IPS DF 6.9 (cell line): ENCODE measurements around the gene MTERF1.

Source experiments
- DNase-seq: peaks from one replicate; pipeline ENCODE4 v3.0.0-alpha.2; 2013; ENCODE audit warnings: low read depth, low spot score
- H3K27ac ChIP-seq: one replicate; pipeline ENCODE4 v1.5.1; 2013; ENCODE audit warnings: low read length, control low read depth
- H3K27me3 ChIP-seq: 2 replicates; pipeline ENCODE4 v1.6.1; 2013; ENCODE audit warnings: mild to moderate bottlenecking, low read length; ENCODE audit not compliant: control insufficient read depth, insufficient read depth
- H3K36me3 ChIP-seq: 2 replicates; pipeline ENCODE4 v1.6.1; 2013; ENCODE audit warnings: low read length; ENCODE audit not compliant: control insufficient read depth, insufficient read depth
- H3K4me1 ChIP-seq: 2 replicates; pipeline ENCODE4 v1.6.1; 2013; ENCODE audit warnings: low read length; ENCODE audit not compliant: control insufficient read depth, insufficient read depth
- H3K4me3 ChIP-seq: 2 replicates; pipeline ENCODE4 v1.5.1; 2013; ENCODE audit warnings: mild to moderate bottlenecking, low read length
- H3K9me3 ChIP-seq: 2 replicates; pipeline ENCODE4 v1.6.1; 2013; ENCODE audit warnings: low read length, inconsistent platforms; ENCODE audit not compliant: control insufficient read depth, insufficient read depth
- WGBS: extraction: QIAGEN DNeasy Blood & Tissue Kit; methylation state at CpG from one replicate; pipeline ENCODE4 v1.1.7; 2013; ENCODE audit warnings: mixed read lengths, missing lambda C conversion rate; ENCODE audit not compliant: insufficient read length, insufficient coverage; 5-methylcytosine and 5-hydroxymethylcytosine counted together

Gene MTERF1

DNA sequence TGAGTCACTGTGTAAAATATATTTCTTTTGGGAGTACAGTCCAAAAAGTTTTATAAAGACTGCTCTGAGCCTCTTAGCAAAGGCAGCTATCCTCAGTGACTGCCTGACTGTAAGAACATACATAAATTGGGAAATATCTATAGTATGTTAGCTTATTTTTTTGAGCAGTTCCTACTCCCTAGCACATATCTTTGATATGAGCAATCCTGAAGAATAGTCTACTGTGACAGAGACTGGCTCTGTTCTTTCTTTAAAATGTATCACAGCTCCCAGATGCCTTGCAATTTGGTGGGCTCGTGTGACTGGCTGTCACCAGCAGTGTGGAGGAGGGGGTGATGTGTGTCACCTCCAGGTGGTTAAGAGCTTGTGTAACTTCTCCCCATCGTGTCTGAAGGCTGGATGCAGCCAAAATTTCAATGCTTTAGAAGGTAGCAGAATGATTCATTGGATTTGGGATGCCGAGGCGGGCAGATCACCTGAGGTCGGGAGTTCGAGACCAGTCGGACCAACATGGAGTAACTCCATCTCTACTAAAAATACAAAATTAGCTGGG, 47.9 kb downstream of the MTERF1 start:
- no peak for DNase-seq
- Histone ChIP-seq H3K4me1 (no peaks in the 10 kb centered on the region), H3K4me3 (no peak overlapping the region), H3K36me3 (no peaks in the 10 kb centered on the region), H3K27me3 (no peaks in the 10 kb centered on the region), H3K9me3 (no peaks in the 10 kb centered on the region), H3K27ac (no peak overlapping the region)
- WGBS: no CpG with 5 or more reads among the region's 7 CpGs

DNA sequence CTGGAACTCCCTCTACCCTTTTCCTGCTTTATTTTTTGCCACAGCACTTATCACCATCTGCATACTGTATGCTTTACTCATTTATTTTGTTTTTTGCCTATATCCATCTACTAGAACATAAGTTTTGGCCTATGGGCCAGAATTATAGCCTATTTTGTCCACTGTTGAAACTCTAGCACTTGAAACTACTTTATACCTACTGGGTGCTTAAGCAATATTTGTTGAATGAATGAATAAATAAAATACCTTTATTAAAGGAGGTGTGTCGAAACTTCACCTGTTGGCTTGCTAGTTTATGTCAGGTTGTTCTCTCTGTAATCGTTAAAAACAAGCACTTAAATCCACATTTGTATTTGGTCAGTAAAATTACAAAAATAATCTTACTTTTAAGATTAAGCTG, 53.3 kb downstream of the MTERF1 start:
- no peaks in the 10 kb centered on the region for H3K9me3 ChIP-seq
- H3K4me3 ChIP-seq: no peak overlapping the region

DNA sequence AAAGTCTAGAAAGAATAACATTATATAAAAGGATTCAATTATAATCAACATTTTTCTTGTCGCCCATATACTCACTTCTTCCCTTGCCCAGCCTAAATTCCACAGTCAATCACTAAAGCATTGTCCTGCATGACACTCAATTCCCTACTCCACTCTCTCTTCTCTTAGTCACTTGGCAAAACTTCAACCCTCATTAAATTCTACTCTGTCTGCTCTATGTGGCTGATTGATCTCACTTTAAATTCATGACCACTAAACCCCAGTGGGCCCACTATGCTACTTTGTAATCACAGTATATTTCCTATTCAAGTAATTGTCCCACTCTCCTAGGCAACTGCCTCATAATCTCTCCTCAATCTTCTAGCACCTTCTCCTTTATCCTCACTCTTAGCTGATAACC, 54.1 kb downstream of the MTERF1 start:
- no CpG with 5 or more reads among the region's 1 CpG for WGBS
- H3K36me3 ChIP-seq: no peaks in the 10 kb centered on the region
- DNase-seq: no peak
- no peaks in the 10 kb centered on the region for H3K27me3 ChIP-seq
- H3K9me3 ChIP-seq: no peaks in the 10 kb centered on the region
- H3K4me3 ChIP-seq: no peak overlapping the region
- H3K4me1 ChIP-seq: no peaks in the 10 kb centered on the region
- H3K27ac ChIP-seq: no peak overlapping the region

More for the DNA sequence above, 53.3 kb downstream of the MTERF1 start:
- Histone ChIP-seq H3K4me1 (no peaks in the 10 kb centered on the region), H3K27me3 (no peaks in the 10 kb centered on the region), H3K27ac (no peak overlapping the region), H3K36me3 (no peaks in the 10 kb centered on the region)
- DNase-seq: no peak
- no CpG with 5 or more reads among the region's 2 CpGs for WGBS

DNA sequence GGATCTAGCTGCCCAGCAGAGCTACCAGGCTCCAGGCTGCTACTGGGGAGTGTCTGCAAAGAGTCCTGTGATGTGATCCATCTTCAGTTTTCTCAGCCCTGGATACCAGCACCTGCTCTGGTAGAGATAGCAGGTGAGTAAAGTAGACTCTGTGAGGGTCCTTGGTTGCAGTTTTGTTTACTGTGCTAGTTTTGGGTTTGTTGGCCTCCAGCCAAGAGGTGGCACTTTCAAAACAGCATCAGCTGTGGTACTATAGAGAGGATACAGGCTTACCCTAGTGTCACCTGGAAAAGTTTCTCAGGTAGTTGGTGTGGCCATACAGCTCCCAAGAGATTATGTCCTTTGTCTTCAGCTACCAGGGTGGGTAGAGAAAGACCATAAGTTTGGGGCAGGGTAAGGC, 56.3 kb downstream of the MTERF1 start:
- Histone ChIP-seq H3K4me3 (no peak overlapping the region), H3K36me3 (no peaks in the 10 kb centered on the region), H3K9me3 (no peaks in the 10 kb centered on the region), H3K27ac (no peak overlapping the region), H3K4me1 (no peaks in the 10 kb centered on the region), H3K27me3 (no peaks in the 10 kb centered on the region)
- DNase-seq: no peak
